ENCODE data around the gene SMAD2.
A peak's percentile ranks its signal among the peaks of the same experiment; 100 is the strongest.

SMAD2 gene

GRCh38 chr18:47809420-47809819 is 121.0 kb downstream of the SMAD2 start:
- H3K9ac ChIP-seq (ENCODE audit: low read length in 5 of 5): no peak overlapping the region
- H3K4me3 ChIP-seq (ENCODE audit: low read depth in 1 of 5, low read length in 5 of 5): no peak overlapping the region
- H3K4me1 ChIP-seq (ENCODE audit: control insufficient read depth in 5 of 5, insufficient read depth in 5 of 5, low read length in 5 of 5): no peaks in the 10 kb centered on the region
- H3K9me3 ChIP-seq (ENCODE audit: control insufficient read depth in 5 of 5, low read length in 5 of 5): no peaks in the 10 kb centered on the region
- no peak overlapping the region for H3K27ac ChIP-seq (ENCODE audit: low read depth, low read length)
- no peaks in the 10 kb centered on the region for H3K27me3 ChIP-seq (ENCODE audit: control insufficient read depth in 5 of 5, insufficient read depth in 4 of 5, low read length in 5 of 5)
- peaks cover 0 to 2% (median 0%) of the 10 kb centered on the region in 5 donors for H3K36me3 ChIP-seq (ENCODE audit: control insufficient read depth in 5 of 5, insufficient read depth in 5 of 5, low read length in 5 of 5)

DNA sequence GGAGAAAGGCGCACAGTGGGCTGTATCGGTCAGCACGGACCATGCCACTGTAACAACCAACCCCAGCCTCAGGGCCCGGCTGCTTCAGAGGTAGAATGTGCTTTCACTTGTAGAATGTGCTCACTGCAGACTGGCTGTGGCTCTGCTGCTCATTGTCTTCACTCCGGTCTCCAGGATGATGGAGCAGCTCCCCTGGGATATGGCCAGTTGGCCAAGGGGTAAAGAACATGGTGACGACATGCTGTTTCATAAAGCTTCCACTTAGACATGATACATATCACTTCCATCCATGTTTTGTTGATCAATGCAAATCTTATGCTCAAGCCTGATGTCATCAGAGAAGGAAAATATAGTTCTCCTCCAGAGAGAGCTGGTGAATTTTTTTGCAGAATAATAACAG is 127.7 kb downstream of the SMAD2 start:
- no peak overlapping the region for H3K9ac ChIP-seq (ENCODE audit: low read length in 5 of 5)
- H3K27me3 ChIP-seq (ENCODE audit: control insufficient read depth in 5 of 5, insufficient read depth in 4 of 5, low read length in 5 of 5): peaks cover 0 to 15% (median 7%) of the 10 kb centered on the region in 5 donors
- H3K27ac ChIP-seq (ENCODE audit: low read depth, low read length): no peak overlapping the region
- H3K9me3 ChIP-seq (ENCODE audit: control insufficient read depth in 5 of 5, low read length in 5 of 5): no peaks in the 10 kb centered on the region
- no peaks in the 10 kb centered on the region for H3K4me1 ChIP-seq (ENCODE audit: control insufficient read depth in 5 of 5, insufficient read depth in 5 of 5, low read length in 5 of 5)
- H3K4me3 ChIP-seq (ENCODE audit: low read depth in 1 of 5, low read length in 5 of 5): no peak overlapping the region
- H3K36me3 ChIP-seq (ENCODE audit: control insufficient read depth in 5 of 5, insufficient read depth in 5 of 5, low read length in 5 of 5): no peaks in the 10 kb centered on the region

GRCh38 chr18:47801817-47802216 is 128.6 kb downstream of the SMAD2 start:
- Histone ChIP-seq H3K9ac (ENCODE audit: low read length in 5 of 5) (no peak overlapping the region), H3K36me3 (ENCODE audit: control insufficient read depth in 5 of 5, insufficient read depth in 5 of 5, low read length in 5 of 5) (no peaks in the 10 kb centered on the region), H3K4me1 (ENCODE audit: control insufficient read depth in 5 of 5, insufficient read depth in 5 of 5, low read length in 5 of 5) (no peaks in the 10 kb centered on the region), H3K27me3 (ENCODE audit: control insufficient read depth in 5 of 5, insufficient read depth in 4 of 5, low read length in 5 of 5) (peaks cover 0 to 15% (median 7%) of the 10 kb centered on the region in 5 donors), H3K27ac (ENCODE audit: low read depth, low read length) (no peak overlapping the region), H3K9me3 (ENCODE audit: control insufficient read depth in 5 of 5, low read length in 5 of 5) (no peaks in the 10 kb centered on the region), H3K4me3 (ENCODE audit: low read depth in 1 of 5, low read length in 5 of 5) (no peak overlapping the region)

DNA sequence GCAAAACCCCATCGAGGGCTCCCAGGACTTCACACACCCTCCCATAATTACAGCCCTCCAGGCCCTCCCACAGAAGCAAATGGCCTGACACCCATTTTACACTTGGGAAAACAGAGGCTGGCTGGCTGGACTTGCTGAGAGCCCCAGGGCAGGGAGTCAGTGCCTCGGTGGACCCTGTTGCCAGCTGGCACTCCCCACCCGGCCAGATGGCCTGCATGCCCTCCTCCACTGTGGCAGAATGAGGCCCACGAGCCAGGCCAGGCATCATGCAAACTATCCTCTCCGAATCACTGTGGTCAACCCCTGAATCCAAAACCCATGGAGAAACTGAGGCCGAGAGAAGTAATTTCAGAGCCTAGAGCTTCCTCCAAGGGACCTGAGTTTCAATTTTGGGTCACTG is 129.7 kb downstream of the SMAD2 start:
- Histone ChIP-seq H3K9ac (ENCODE audit: low read length in 5 of 5) (no peak overlapping the region), H3K4me1 (ENCODE audit: control insufficient read depth in 5 of 5, insufficient read depth in 5 of 5, low read length in 5 of 5) (no peaks in the 10 kb centered on the region), H3K4me3 (ENCODE audit: low read depth in 1 of 5, low read length in 5 of 5) (no peak overlapping the region), H3K27ac (ENCODE audit: low read depth, low read length) (no peak overlapping the region), H3K9me3 (ENCODE audit: control insufficient read depth in 5 of 5, low read length in 5 of 5) (no peaks in the 10 kb centered on the region), H3K36me3 (ENCODE audit: control insufficient read depth in 5 of 5, insufficient read depth in 5 of 5, low read length in 5 of 5) (no peaks in the 10 kb centered on the region), H3K27me3 (ENCODE audit: control insufficient read depth in 5 of 5, insufficient read depth in 4 of 5, low read length in 5 of 5) (peaks cover 0 to 15% (median 7%) of the 10 kb centered on the region in 5 donors)

DNA sequence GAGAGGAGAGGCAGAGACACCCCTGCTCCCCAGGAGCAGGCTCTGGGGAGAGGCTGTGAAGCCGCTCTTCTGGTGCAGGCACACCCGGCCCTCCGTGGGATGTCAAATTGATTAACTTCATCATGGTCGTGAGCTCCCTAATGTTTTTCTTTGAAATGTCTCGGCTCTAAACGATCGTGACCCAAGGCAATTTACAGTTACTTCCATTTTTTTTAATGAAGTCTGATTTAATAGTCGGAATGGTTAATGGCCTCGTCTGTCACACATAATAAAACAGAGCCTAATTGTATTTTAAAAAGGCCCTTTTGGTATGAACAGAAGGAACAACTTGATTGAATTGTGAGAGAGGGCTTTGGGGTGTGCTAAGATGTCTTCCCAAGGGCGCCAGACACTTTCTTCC is 130.2 kb downstream of the SMAD2 start:
- no peak overlapping the region for H3K27ac ChIP-seq (ENCODE audit: low read depth, low read length)
- H3K9me3 ChIP-seq (ENCODE audit: control insufficient read depth in 5 of 5, low read length in 5 of 5): no peaks in the 10 kb centered on the region
- peaks cover 0 to 18% (median 7%) of the 10 kb centered on the region in 5 donors for H3K27me3 ChIP-seq (ENCODE audit: control insufficient read depth in 5 of 5, insufficient read depth in 4 of 5, low read length in 5 of 5)
- H3K36me3 ChIP-seq (ENCODE audit: control insufficient read depth in 5 of 5, insufficient read depth in 5 of 5, low read length in 5 of 5): no peaks in the 10 kb centered on the region
- H3K4me3 ChIP-seq (ENCODE audit: low read depth in 1 of 5, low read length in 5 of 5): no peak overlapping the region
- H3K9ac ChIP-seq (ENCODE audit: low read length in 5 of 5): no peak overlapping the region
- H3K4me1 ChIP-seq (ENCODE audit: control insufficient read depth in 5 of 5, insufficient read depth in 5 of 5, low read length in 5 of 5): peaks cover 0 to 4% (median 2%) of the 10 kb centered on the region in 5 donors

- H3K36me3 ChIP-seq (ENCODE audit: control insufficient read depth in 5 of 5, insufficient read depth in 5 of 5, low read length in 5 of 5): no peaks in the 10 kb centered on the region
- peaks cover 0 to 9% (median 4%) of the 10 kb centered on the region in 5 donors for H3K4me1 ChIP-seq (ENCODE audit: control insufficient read depth in 5 of 5, insufficient read depth in 5 of 5, low read length in 5 of 5)
- no peaks in the 10 kb centered on the region for H3K9me3 ChIP-seq (ENCODE audit: control insufficient read depth in 5 of 5, low read length in 5 of 5)
- no peak overlapping the region for H3K27ac ChIP-seq (ENCODE audit: low read depth, low read length)
- peaks cover 0 to 20% (median 7%) of the 10 kb centered on the region in 5 donors for H3K27me3 ChIP-seq (ENCODE audit: control insufficient read depth in 5 of 5, insufficient read depth in 4 of 5, low read length in 5 of 5)
- H3K4me3 ChIP-seq (ENCODE audit: low read depth in 1 of 5, low read length in 5 of 5): no peak overlapping the region
- no peak overlapping the region for H3K9ac ChIP-seq (ENCODE audit: low read length in 5 of 5)
Measured at GRCh38 chr18:47799376-47799775, 131.1 kb downstream of the SMAD2 start.

DNA sequence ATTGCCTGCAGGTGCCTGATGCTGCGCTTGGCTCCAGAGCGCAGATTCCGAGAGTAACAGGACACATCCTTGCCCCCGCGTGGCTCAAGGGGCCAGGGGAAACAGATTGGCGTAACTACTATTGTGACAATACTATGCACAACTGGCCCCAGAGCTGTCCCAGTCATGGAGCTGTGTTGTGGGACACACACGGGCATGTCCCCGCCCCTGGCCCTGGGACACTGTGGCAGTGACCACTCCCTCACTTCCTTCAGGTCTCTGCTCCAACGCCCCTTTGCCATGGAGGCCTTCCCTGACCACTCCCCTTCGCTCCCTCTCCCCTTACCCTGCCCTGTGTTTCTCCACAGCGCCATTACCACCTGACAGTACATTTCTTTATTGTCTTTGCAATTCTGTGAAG is 132.1 kb downstream of the SMAD2 start:
- peaks cover 0 to 24% (median 7%) of the 10 kb centered on the region in 5 donors for H3K27me3 ChIP-seq (ENCODE audit: control insufficient read depth in 5 of 5, insufficient read depth in 4 of 5, low read length in 5 of 5)
- H3K9me3 ChIP-seq (ENCODE audit: control insufficient read depth in 5 of 5, low read length in 5 of 5): no peaks in the 10 kb centered on the region
- H3K9ac ChIP-seq (ENCODE audit: low read length in 5 of 5): no peak overlapping the region
- no peak overlapping the region for H3K27ac ChIP-seq (ENCODE audit: low read depth, low read length)
- no peak overlapping the region for H3K4me3 ChIP-seq (ENCODE audit: low read depth in 1 of 5, low read length in 5 of 5)
- H3K4me1 ChIP-seq (ENCODE audit: control insufficient read depth in 5 of 5, insufficient read depth in 5 of 5, low read length in 5 of 5): peaks cover 0 to 9% (median 4%) of the 10 kb centered on the region in 5 donors
- no peaks in the 10 kb centered on the region for H3K36me3 ChIP-seq (ENCODE audit: control insufficient read depth in 5 of 5, insufficient read depth in 5 of 5, low read length in 5 of 5)

DNA sequence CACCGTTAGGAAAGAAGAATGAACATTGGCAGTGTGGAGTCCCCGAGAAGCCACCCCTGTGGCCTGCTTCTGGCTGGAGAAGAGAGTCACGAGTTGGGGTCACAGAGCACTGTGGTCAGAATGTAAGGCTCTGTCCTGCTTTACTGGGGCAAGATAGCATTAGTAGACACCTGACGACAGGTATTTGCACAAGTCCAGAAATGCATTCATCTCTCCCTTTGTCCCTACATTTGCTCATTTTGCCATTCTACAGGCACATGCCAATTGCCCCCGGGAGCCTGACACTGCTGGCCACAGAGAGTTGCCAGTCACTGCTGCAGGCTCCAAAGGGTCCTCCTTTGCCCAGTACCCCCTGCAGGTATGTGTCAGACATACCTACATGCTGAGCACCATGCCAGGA is 133.3 kb downstream of the SMAD2 start:
- Histone ChIP-seq H3K9me3 (ENCODE audit: control insufficient read depth in 5 of 5, low read length in 5 of 5) (no peaks in the 10 kb centered on the region), H3K4me3 (ENCODE audit: low read depth in 1 of 5, low read length in 5 of 5) (no peak overlapping the region), H3K4me1 (ENCODE audit: control insufficient read depth in 5 of 5, insufficient read depth in 5 of 5, low read length in 5 of 5) (peaks cover 0 to 9% (median 4%) of the 10 kb centered on the region in 5 donors), H3K36me3 (ENCODE audit: control insufficient read depth in 5 of 5, insufficient read depth in 5 of 5, low read length in 5 of 5) (no peaks in the 10 kb centered on the region), H3K27ac (ENCODE audit: low read depth, low read length) (no peak overlapping the region), H3K9ac (ENCODE audit: low read length in 5 of 5) (no peak overlapping the region), H3K27me3 (ENCODE audit: control insufficient read depth in 5 of 5, insufficient read depth in 4 of 5, low read length in 5 of 5) (peaks cover 0 to 24% (median 7%) of the 10 kb centered on the region in 5 donors)

- Histone ChIP-seq H3K27ac (ENCODE audit: low read depth, low read length) (no peak overlapping the region), H3K4me1 (ENCODE audit: control insufficient read depth in 5 of 5, insufficient read depth in 5 of 5, low read length in 5 of 5) (peaks cover 0 to 9% (median 4%) of the 10 kb centered on the region in 5 donors), H3K36me3 (ENCODE audit: control insufficient read depth in 5 of 5, insufficient read depth in 5 of 5, low read length in 5 of 5) (no peaks in the 10 kb centered on the region), H3K27me3 (ENCODE audit: control insufficient read depth in 5 of 5, insufficient read depth in 4 of 5, low read length in 5 of 5) (peaks cover 0 to 21% (median 0%) of the 10 kb centered on the region in 5 donors), H3K9ac (ENCODE audit: low read length in 5 of 5) (no peak overlapping the region), H3K4me3 (ENCODE audit: low read depth in 1 of 5, low read length in 5 of 5) (peak overlapping the region in 1 of 5 donors; percentile 17), H3K9me3 (ENCODE audit: control insufficient read depth in 5 of 5, low read length in 5 of 5) (no peaks in the 10 kb centered on the region)
Measured at GRCh38 chr18:47795434-47795814, 135.0 kb downstream of the SMAD2 start.

- H3K4me1 ChIP-seq (ENCODE audit: control insufficient read depth in 5 of 5, insufficient read depth in 5 of 5, low read length in 5 of 5): peaks cover 0 to 9% (median 4%) of the 10 kb centered on the region in 5 donors
- peaks cover 0 to 21% (median 0%) of the 10 kb centered on the region in 5 donors for H3K27me3 ChIP-seq (ENCODE audit: control insufficient read depth in 5 of 5, insufficient read depth in 4 of 5, low read length in 5 of 5)
- H3K36me3 ChIP-seq (ENCODE audit: control insufficient read depth in 5 of 5, insufficient read depth in 5 of 5, low read length in 5 of 5): no peaks in the 10 kb centered on the region
- H3K9me3 ChIP-seq (ENCODE audit: control insufficient read depth in 5 of 5, low read length in 5 of 5): no peaks in the 10 kb centered on the region
- H3K9ac ChIP-seq (ENCODE audit: low read length in 5 of 5): no peak overlapping the region
- H3K4me3 ChIP-seq (ENCODE audit: low read depth in 1 of 5, low read length in 5 of 5): peak overlapping the region in 1 of 5 donors; percentile 17
- H3K27ac ChIP-seq (ENCODE audit: low read depth, low read length): no peak overlapping the region
Measured at GRCh38 chr18:47794725-47795433, 135.6 kb downstream of the SMAD2 start.
